Nephron (organoid): Measurements from ENCODE around the gene OSBPL1A.
"Not testable (repeated sequence)": the region's sequence is repeated elsewhere in the genome, so short reads cannot be mapped to it uniquely, and the experiment has no call there.

Experiments
- H3K27ac Mint-ChIP-seq, 3 experiments: 2 replicates each; pipeline ENCODE4 v1.8.0; 2020; ENCODE audit warnings: mixed read lengths in 3 of 3, mild to moderate bottlenecking in 2 of 3, moderate library complexity in 1 of 3
- H3K27me3 Mint-ChIP-seq: 2 replicates; pipeline ENCODE4 v1.8.0; 2021; ENCODE audit warnings: low read depth, mild to moderate bottlenecking, moderate library complexity, mixed read lengths
- H3K36me3 Mint-ChIP-seq: 2 replicates; pipeline ENCODE4 v1.8.0; 2020; ENCODE audit warnings: low read depth, mixed read lengths
- H3K4me1 Mint-ChIP-seq: 2 replicates; pipeline ENCODE4 v1.8.0; 2020; ENCODE audit warnings: mixed read lengths
- H3K4me3 Mint-ChIP-seq, 3 experiments: 2 replicates each; pipeline ENCODE4 v1.8.0; 2020; ENCODE audit warnings: mild to moderate bottlenecking in 3 of 3, mixed read lengths in 3 of 3, moderate library complexity in 2 of 3
- H3K9me3 Mint-ChIP-seq: 2 replicates; pipeline ENCODE4 v1.8.0; 2020; ENCODE audit warnings: mixed read lengths
- TF ChIP-seq, protein P1 (sequence below), 3 experiments: fragments of 200-600 bp; sonication (generic); IDR thresholded peaks; one replicate each; pipeline ENCODE4 v1.5.0; 2021; ENCODE audit warnings: antibody characterized with exemption in 3 of 3; ENCODE audit not compliant: unreplicated experiment in 3 of 3

Gene OSBPL1A

DNA sequence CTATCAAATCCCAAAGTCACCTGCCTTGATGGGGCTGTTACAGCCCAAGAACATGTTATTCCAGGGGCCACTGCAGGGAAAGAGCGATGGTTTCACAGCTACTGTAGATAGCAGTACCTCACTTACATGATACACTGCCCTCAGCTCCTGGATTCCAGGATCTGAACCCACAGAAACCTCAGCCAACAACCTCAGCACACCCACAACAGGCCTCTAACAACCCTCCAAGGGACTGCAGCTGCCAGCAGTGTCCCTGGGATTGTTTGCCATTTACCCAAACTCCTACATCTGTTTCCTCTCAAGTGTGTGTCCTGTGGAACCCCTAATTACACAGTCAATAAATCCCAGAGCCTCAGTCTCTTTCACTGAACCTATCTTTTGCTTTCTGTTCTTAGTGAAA, 28.2 kb downstream of the OSBPL1A start:
- H3K4me1 Mint-ChIP-seq, result no peaks in the 10 kb centered on the region
- H3K27me3 Mint-ChIP-seq, result no peaks in the 10 kb centered on the region
- no peak overlapping the region for H3K4me3 Mint-ChIP-seq
- peaks cover 43% of the 10 kb centered on the region for H3K36me3 Mint-ChIP-seq
- TF ChIP-seq, protein P1, sequence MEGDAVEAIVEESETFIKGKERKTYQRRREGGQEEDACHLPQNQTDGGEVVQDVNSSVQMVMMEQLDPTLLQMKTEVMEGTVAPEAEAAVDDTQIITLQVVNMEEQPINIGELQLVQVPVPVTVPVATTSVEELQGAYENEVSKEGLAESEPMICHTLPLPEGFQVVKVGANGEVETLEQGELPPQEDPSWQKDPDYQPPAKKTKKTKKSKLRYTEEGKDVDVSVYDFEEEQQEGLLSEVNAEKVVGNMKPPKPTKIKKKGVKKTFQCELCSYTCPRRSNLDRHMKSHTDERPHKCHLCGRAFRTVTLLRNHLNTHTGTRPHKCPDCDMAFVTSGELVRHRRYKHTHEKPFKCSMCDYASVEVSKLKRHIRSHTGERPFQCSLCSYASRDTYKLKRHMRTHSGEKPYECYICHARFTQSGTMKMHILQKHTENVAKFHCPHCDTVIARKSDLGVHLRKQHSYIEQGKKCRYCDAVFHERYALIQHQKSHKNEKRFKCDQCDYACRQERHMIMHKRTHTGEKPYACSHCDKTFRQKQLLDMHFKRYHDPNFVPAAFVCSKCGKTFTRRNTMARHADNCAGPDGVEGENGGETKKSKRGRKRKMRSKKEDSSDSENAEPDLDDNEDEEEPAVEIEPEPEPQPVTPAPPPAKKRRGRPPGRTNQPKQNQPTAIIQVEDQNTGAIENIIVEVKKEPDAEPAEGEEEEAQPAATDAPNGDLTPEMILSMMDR (IDR thresholded peaks at IDR 0.05; ENCODE audit: unreplicated experiment in 3 of 3), result no peak
- H3K9me3 Mint-ChIP-seq, result no peaks in the 10 kb centered on the region
- no peak overlapping the region for H3K27ac Mint-ChIP-seq

DNA sequence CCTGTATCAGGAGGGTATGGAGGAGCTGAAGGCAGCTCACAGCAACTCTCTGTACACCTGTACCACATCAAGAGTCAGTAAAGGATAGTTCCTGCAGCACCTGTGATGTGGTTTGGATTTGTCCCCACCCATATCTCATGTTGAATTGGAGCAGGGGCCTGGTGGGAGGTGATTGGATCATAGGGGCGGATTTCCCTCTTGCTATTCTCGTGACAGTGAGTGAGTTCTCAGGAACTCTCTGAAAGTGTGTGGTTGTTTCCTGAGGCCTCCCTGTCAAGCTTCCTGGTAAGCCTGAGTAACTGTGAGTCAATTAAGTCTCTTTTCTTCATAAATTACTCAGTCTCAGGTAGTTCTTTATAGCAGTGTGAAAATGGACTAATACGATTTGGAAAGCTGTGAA, 28.9 kb downstream of the OSBPL1A start:
- Mint-ChIP-seq H3K36me3 (peaks cover 40% of the 10 kb centered on the region), H3K4me1 (no peaks in the 10 kb centered on the region), H3K27me3 (no peaks in the 10 kb centered on the region), H3K9me3 (no peaks in the 10 kb centered on the region), H3K27ac (no peak overlapping the region), H3K4me3 (no peak overlapping the region)
- TF ChIP-seq, protein P1 (IDR thresholded peaks at IDR 0.05; ENCODE audit: unreplicated experiment in 3 of 3), result no peak

DNA sequence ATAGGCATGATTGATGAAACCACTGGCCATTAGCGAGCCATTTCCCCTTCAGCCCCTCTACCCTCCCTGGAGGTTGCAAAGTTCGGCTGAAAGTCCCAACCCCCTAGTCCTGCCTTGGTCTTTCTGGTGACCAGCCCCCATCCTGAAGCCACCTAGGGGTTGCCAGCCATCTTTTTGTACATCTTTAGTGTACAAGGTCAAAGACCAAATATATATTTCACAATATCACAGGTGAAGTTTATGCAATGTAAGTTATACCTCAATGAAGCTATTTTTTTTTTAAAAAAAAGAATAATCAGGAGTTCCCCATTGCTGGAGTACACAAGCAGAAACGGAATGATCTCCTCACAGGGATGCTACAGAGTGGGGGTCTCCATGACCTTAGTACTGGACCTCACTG, 31.3 kb downstream of the OSBPL1A start:
- H3K4me1 Mint-ChIP-seq, result no peaks in the 10 kb centered on the region
- no peaks in the 10 kb centered on the region for H3K9me3 Mint-ChIP-seq
- H3K27me3 Mint-ChIP-seq, result no peaks in the 10 kb centered on the region
- TF ChIP-seq, protein P1 (IDR thresholded peaks at IDR 0.05; ENCODE audit: unreplicated experiment in 3 of 3), result no peak
- H3K4me3 Mint-ChIP-seq, result no peak overlapping the region
- H3K36me3 Mint-ChIP-seq, result peaks cover 23% of the 10 kb centered on the region
- H3K27ac Mint-ChIP-seq, result no peak overlapping the region

DNA sequence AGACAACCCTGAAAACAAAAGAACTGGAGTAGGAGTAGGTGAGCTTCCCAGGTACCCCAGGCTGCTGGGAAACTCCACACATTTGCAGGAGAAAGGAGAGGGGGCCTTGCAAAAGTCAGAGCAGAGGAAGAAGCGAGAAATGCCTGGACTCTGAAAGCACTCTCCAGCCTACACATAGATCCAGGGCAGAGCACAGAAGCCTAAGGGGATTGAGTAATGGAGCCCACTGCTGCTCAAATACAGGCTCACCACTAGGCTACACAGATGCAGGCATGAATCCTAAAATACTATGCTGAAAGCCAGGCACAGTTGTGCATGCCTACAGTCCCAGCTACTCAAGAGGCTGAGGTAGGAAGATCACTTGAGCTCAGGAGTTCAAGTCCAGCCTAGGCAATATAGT, 33.4 kb downstream of the OSBPL1A start:
- Mint-ChIP-seq H3K36me3 (peaks cover 13% of the 10 kb centered on the region), H3K4me3 (no peak overlapping the region), H3K9me3 (no peaks in the 10 kb centered on the region), H3K4me1 (no peaks in the 10 kb centered on the region), H3K27me3 (no peaks in the 10 kb centered on the region), H3K27ac (no peak overlapping the region)
- TF ChIP-seq, protein P1 (IDR thresholded peaks at IDR 0.05; ENCODE audit: unreplicated experiment in 3 of 3), result no peak

DNA sequence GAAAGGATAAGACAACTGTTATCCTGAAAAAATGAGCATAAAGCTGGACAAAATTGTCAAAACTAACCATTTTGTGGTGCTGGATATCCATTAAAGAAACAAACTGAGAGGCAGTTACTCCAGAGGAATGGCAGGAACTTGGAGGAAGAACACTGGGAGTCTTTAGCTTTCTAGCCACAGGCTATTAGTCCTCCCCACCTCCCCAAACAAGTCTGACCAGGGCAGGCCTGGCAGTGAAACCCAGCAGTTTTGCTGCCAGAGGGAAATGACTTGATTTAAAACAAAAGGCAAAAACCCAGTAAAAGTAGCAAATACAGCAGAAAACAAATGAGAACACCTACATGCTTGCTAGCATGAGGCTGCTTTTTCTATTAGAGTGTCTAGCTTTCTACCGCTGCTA, 34.9 kb downstream of the OSBPL1A start:
- no peaks in the 10 kb centered on the region for H3K4me1 Mint-ChIP-seq
- TF ChIP-seq, protein P1 (IDR thresholded peaks at IDR 0.05; ENCODE audit: unreplicated experiment in 3 of 3), result no peak
- H3K4me3 Mint-ChIP-seq, result no peak overlapping the region
- no peaks in the 10 kb centered on the region for H3K9me3 Mint-ChIP-seq
- peaks cover 13% of the 10 kb centered on the region for H3K36me3 Mint-ChIP-seq
- H3K27ac Mint-ChIP-seq, result peak overlapping the region in 1 of 3 experiments; percentile 45
- no peaks in the 10 kb centered on the region for H3K27me3 Mint-ChIP-seq

DNA sequence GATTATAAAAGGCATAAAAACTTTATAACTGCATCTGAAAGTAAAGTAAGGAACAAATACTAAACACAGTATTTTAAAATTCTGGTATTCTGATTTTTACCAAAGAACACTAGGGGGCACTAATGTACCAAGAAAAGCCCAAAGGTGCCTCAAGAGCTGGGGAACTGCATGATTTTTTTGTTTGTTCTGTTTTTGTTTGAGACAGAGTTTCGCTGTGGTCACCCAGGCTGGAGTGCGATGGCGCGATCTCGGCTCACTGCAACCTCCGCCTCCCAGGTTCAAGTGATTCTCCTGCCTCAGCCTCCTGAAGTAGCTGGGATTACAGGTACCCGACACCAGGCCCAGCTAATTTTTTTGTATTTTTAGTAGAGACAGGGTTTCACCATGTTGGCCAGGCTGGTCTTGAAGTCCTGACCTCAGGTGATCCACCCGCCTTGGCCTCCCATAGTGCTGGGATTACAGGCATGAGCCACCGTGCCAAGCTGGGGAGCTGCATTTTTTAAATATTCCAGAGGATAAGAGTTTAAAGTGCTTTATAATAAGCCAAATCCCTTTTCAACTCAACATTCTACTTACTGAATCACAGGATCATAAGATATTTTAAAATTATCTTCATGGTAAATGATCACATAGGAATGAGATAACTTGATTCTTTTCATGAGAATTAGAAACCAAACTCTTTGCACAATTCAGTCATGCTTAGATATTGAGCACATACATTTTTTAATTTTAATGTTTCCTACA, 37.7 kb downstream of the OSBPL1A start:
- not testable (repeated sequence) for H3K4me1 Mint-ChIP-seq
- TF ChIP-seq, protein P1 (IDR thresholded peaks at IDR 0.05; ENCODE audit: unreplicated experiment in 3 of 3), result peak; percentile 63 to 83 (median 67)

More for the DNA sequence above, 37.7 kb downstream of the OSBPL1A start:
- H3K27ac Mint-ChIP-seq, H3K4me3 Mint-ChIP-seq, H3K9me3 Mint-ChIP-seq, H3K27me3 Mint-ChIP-seq, H3K36me3 Mint-ChIP-seq: not testable (repeated sequence)
